Sigmoid colon (tissue), 7 donors: ENCODE results near the gene SYNJ2. TPM values are rescaled to one million over a fixed set of nuclear protein-coding genes. Genes with fewer than 3 reads are reported as not detected.

Experiments
- DNase-seq: peaks from one replicate; pipeline ENCODE4 v3.0.0-alpha.2; 2019
- H3K27ac ChIP-seq, 4 donors: fragments of 200-600 bp; sonication (generic); one replicate each; pipeline ENCODE4 v1.5.1; 2016 to 2019; ENCODE audit warnings: mild to moderate bottlenecking in 1 of 4
- H3K27me3 ChIP-seq, 3 donors: fragments of 200-600 bp; sonication (generic); one replicate each; pipeline ENCODE4 v1.5.1; 2019; ENCODE audit warnings: mild to moderate bottlenecking in 1 of 3
- H3K36me3 ChIP-seq, 4 donors: fragments of 200-600 bp; sonication (generic); one replicate each; pipeline ENCODE4 v1.5.1; 2016 to 2019
- H3K4me1 ChIP-seq, 4 donors: fragments of 200-600 bp; sonication (generic); one replicate each; pipeline ENCODE4 v1.5.1; 2017 to 2019
- H3K4me3 ChIP-seq, 4 donors: fragments of 200-600 bp; sonication (generic); one replicate each; pipeline ENCODE4 v1.5.1; 2017 to 2019; ENCODE audit warnings: mild to moderate bottlenecking in 2 of 4, moderate library complexity in 1 of 4
- H3K9me3 ChIP-seq, 4 donors: fragments of 200-600 bp in 3 of 4; sonication (generic) in 3 of 4; one replicate each; pipeline versions ENCODE4 v1.5.1 to v1.6.1; 2013 to 2019
- EP300 ChIP-seq, 4 donors: sonication (generic); formaldehyde crosslinking; IDR thresholded peaks; one replicate each; pipeline ENCODE4 v1.6.1; 2017; ENCODE audit warnings: antibody characterized with exemption in 4 of 4
- POLR2A ChIP-seq, 2 donors: fragments of 450-650 bp; IDR thresholded peaks; one replicate each; pipeline ENCODE4 v1.6.1; 2016; ENCODE audit warnings: antibody characterized with exemption in 2 of 2, mild to moderate bottlenecking in 2 of 2, moderate library complexity in 2 of 2
- POLR2AphosphoS5 ChIP-seq, 4 donors: sonication (generic); formaldehyde crosslinking; IDR thresholded peaks; one replicate each; pipeline ENCODE4 v1.6.1; 2017; ENCODE audit warnings: antibody characterized with exemption in 4 of 4
- WGBS, 2 donors: extraction: QIAGEN DNeasy Blood & Tissue Kit; methylation state at CpG; one replicate each; pipeline ENCODE4 v1.1.7; 2013; 5-methylcytosine and 5-hydroxymethylcytosine counted together
- intact Hi-C: fragments of 100-400 bp; cut with DNase I; formaldehyde crosslinking; loops from one replicate; pipeline ENCODE4 v1.15.1; 2023
- polyA plus RNA-seq, 3 donors: library from polyadenylated mRNA; stranded (reverse); fragments of 200-250 nt; gene quantifications; one replicate each; pipeline ENCODE4 v1.2.3, GENCODE V29; 2013
- total RNA-seq, 4 donors: library from RNA; depleted of rRNA; stranded (reverse); fragments of >200 nt; gene quantifications; one replicate each; pipeline ENCODE4 v1.1.0, GENCODE V29; 2016
- TF ChIP-seq, protein P1 (sequence below), 4 experiments: fragments of 450-650 bp in 3 of 4; fragments of 200-600 bp in 1 of 4; IDR thresholded peaks; one replicate each; pipeline ENCODE4 v1.5.1; 2016 to 2019; ENCODE audit warnings: antibody characterized with exemption in 4 of 4, mild to moderate bottlenecking in 3 of 4, moderate library complexity in 2 of 4
- donor health status: healthy with polysubstance abuse.
- donor health status: Bipolar disorder and iron deficiency.
- donor health status: healthy.

SYNJ2 gene
- total and polyA plus RNA-seq, 7 donors = 8.7 to 22.9 (median 12.9) TPM

DNA sequence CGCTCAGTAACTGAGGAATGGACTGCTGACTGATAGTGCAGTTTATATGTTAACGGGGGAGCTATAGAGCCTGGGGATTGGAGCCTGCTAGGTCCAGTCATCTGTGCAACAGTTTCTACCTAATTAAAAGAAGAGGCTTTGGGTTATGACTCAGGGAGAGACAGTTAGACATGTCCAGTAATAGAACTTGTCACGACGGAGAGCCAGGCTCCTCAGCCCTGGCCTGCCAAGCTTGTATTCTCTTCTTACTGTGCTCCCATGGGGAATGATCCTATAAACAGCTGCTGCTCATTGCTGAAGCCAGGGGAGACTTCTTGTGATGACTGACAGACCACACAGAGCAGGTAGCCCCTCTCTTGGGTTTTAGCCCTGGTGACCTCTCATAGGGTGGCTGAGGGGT is 69.3 kb downstream of the SYNJ2 start:
- H3K27me3 ChIP-seq = no peaks in the 10 kb centered on the region
- no peak overlapping the region for H3K4me3 ChIP-seq
- intact Hi-C loops = no loop called here
- H3K27ac ChIP-seq = no peak overlapping the region
- peaks cover 0 to 4% (median 0%) of the 10 kb centered on the region in 4 donors for H3K36me3 ChIP-seq
- H3K4me1 ChIP-seq = peaks cover 0 to 6% (median 0%) of the 10 kb centered on the region in 4 donors
- TF ChIP-seq POLR2AphosphoS5 (IDR thresholded peaks at IDR 0.05) (no peak), POLR2A (IDR thresholded peaks at IDR 0.05) (no peak), EP300 (IDR thresholded peaks at IDR 0.05) (no peak)
- TF ChIP-seq, protein P1, sequence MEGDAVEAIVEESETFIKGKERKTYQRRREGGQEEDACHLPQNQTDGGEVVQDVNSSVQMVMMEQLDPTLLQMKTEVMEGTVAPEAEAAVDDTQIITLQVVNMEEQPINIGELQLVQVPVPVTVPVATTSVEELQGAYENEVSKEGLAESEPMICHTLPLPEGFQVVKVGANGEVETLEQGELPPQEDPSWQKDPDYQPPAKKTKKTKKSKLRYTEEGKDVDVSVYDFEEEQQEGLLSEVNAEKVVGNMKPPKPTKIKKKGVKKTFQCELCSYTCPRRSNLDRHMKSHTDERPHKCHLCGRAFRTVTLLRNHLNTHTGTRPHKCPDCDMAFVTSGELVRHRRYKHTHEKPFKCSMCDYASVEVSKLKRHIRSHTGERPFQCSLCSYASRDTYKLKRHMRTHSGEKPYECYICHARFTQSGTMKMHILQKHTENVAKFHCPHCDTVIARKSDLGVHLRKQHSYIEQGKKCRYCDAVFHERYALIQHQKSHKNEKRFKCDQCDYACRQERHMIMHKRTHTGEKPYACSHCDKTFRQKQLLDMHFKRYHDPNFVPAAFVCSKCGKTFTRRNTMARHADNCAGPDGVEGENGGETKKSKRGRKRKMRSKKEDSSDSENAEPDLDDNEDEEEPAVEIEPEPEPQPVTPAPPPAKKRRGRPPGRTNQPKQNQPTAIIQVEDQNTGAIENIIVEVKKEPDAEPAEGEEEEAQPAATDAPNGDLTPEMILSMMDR (IDR thresholded peaks at IDR 0.05) = no peak
- H3K9me3 ChIP-seq = no peaks in the 10 kb centered on the region
- 92 to 95% methylated on average over 4 of the region's 4 CpGs for WGBS, 2 donors
- no peak for DNase-seq

DNA sequence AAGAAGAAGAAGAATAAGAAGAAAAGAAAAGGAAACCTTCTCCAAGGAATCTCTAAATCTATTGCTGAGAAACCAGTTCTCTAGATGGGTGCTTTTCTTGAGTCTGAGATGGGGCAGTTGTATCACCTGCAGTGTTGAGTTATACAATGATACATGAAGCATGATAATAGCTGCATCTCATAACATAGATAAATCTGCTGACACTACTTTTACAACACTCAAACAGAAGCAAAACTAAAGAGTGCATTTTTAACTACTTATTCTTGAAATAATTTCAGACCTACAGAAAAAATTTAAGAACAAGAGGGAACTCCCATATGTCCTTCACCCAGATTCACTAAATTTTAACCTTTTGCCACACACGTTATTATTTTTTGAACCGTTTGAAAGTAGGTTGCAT is 70.3 kb downstream of the SYNJ2 start:
- DNase-seq = no peak
- Histone ChIP-seq H3K4me1 (no peaks in the 10 kb centered on the region), H3K4me3 (no peak overlapping the region), H3K27me3 (no peaks in the 10 kb centered on the region), H3K27ac (no peak overlapping the region), H3K9me3 (no peaks in the 10 kb centered on the region), H3K36me3 (peaks cover 0 to 4% (median 0%) of the 10 kb centered on the region in 4 donors)
- no peak for TF ChIP-seq EP300 (IDR thresholded peaks at IDR 0.05)
- WGBS, 2 donors = 83 to 87% methylated on average over 2 of the region's 2 CpGs
- intact Hi-C loops = no loop called here

DNA sequence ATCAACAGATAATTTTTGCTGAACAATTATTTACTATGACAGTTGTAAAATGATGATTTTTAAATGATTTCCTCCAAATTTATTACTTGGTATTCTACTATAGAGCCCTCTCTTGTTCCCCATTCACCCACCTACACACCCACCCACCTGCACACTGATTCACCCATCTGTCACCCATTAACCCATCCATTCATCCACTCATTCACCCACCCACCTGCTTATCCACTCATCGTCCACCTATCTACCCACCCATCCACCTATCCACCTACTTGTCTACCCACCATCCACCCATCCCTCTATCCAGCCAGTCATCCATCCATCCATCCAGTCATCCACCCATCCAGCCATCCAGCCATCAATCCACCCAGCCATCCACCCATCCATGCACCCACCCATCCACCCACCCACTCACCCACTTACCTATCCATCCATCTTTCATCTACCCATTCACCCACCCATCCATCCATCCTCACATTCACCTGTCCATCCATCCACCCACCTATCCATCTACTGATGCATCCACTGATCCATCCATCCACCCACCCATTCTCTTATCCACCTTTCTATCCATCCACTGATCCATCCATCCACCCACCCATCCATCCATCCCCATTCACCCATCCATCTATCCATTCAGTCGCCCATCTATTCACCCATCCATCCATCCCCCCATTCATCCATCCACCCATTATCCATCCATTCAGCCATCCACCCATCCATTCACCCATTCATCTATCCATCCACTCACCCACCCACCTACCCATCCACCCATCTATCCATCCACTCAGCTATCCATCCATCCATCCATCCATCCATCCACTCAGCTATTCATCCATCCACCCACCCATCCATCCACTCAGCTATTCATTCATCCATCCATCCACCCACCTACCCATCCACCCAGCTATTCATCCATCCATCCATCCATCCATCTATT is 72.0 kb downstream of the SYNJ2 start:
- 43 to 71% methylated on average over 2 of the region's 2 CpGs for WGBS, 2 donors

DNA sequence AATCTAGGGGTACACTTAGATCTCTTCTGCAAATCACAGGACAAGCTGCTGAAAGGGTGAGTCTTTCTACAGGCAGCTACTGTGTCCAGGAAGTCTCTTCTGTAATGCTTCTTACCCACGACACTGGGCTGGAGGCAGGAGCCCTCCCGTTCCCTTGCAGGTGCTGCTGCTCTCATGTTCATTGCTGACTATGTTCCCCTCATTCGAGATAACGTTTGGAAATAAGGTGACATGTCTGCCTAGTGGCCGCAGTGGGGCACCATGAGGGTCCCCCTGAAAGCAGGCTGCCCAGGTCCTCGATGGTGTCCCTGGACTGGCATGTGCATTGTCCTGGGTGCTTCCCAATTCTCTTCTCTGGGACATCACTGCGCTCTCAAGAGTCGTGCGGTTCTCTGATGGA is 74.7 kb downstream of the SYNJ2 start:
- intact Hi-C loops = no loop called here
- TF ChIP-seq EP300 (IDR thresholded peaks at IDR 0.05) (no peak), POLR2AphosphoS5 (IDR thresholded peaks at IDR 0.05) (no peak), POLR2A (IDR thresholded peaks at IDR 0.05) (no peak)
- TF ChIP-seq, protein P1 (IDR thresholded peaks at IDR 0.05) = no peak
- Histone ChIP-seq H3K27me3 (no peaks in the 10 kb centered on the region), H3K4me3 (no peak overlapping the region), H3K36me3 (no peaks in the 10 kb centered on the region), H3K4me1 (peaks cover 0 to 26% (median 18%) of the 10 kb centered on the region in 4 donors), H3K27ac (no peak overlapping the region), H3K9me3 (no peaks in the 10 kb centered on the region)
- 93% methylated on average over 9 of the region's 9 CpGs for whole genome bisulfite sequencing, 2 donors
- DNase-seq = no peak

More for the DNA sequence above, 72.0 kb downstream of the SYNJ2 start:
- no peak for TF ChIP-seq EP300 (IDR thresholded peaks at IDR 0.05)
- TF ChIP-seq, protein P1 (IDR thresholded peaks at IDR 0.05) = no peak
- no peak for TF ChIP-seq POLR2AphosphoS5 (IDR thresholded peaks at IDR 0.05)
- no peak for TF ChIP-seq POLR2A (IDR thresholded peaks at IDR 0.05)
- Histone ChIP-seq H3K9me3 (no peaks in the 10 kb centered on the region), H3K27me3 (no peaks in the 10 kb centered on the region), H3K4me3 (no peak overlapping the region), H3K36me3 (peaks cover 0 to 4% (median 0%) of the 10 kb centered on the region in 4 donors), H3K4me1 (peaks cover 0 to 8% (median 0%) of the 10 kb centered on the region in 4 donors), H3K27ac (no peak overlapping the region)
- intact Hi-C loops = no loop called here
- DNase-seq = no peak

DNA sequence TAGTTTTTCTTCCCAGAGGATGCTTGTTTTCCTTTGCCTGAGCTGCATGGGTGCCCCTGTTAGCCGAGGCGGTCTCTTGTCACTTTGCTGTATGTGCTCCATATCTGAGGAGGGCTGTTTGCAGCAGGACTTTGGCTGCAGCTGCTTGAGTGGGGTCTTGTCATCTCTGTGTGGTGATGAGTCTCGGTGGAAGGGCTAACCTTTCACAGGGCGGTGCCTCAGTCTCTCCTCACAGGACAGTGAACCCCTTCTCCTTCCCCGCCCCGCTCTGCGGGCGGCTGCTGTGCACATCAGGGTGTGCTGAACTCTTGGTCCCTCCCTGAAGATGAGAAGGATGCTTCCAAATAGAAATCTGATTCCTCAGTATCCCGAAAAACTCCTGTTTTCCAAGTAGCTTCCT is 75.1 kb downstream of the SYNJ2 start:
- peak overlapping the region in 2 of 4 donors; percentile 47 to 55 for H3K27ac ChIP-seq
- H3K27me3 ChIP-seq = no peaks in the 10 kb centered on the region
- H3K4me1 ChIP-seq = peaks cover 0 to 28% (median 18%) of the 10 kb centered on the region in 4 donors
- H3K4me3 ChIP-seq = no peak overlapping the region
- 96 to 97% methylated on average over 9 of the region's 9 CpGs for WGBS, 2 donors
- DNase-seq = peak; percentile 54
- intact Hi-C loops = no loop called here
- no peaks in the 10 kb centered on the region for H3K9me3 ChIP-seq
- no peaks in the 10 kb centered on the region for H3K36me3 ChIP-seq
- TF ChIP-seq, protein P1 (IDR thresholded peaks at IDR 0.05) = no peak
- TF ChIP-seq POLR2A (IDR thresholded peaks at IDR 0.05) = no peak
- no peak for TF ChIP-seq POLR2AphosphoS5 (IDR thresholded peaks at IDR 0.05)
- no peak for TF ChIP-seq EP300 (IDR thresholded peaks at IDR 0.05)
